Muscle layer of colon (tissue), 2 donors: Measurements from ENCODE around the gene IGFL4.

ENCODE experiments used
- H3K27ac ChIP-seq: one replicate; pipeline ENCODE4 v1.7.0; 2013; ENCODE audit warnings: low read depth, mild to moderate bottlenecking, low read length, moderate library complexity
- H3K27me3 ChIP-seq, 2 donors: one replicate each; pipeline ENCODE4 v1.7.0; 2013; ENCODE audit warnings: low read length in 2 of 2, mild to moderate bottlenecking in 2 of 2; ENCODE audit not compliant: insufficient read depth in 2 of 2, control insufficient read depth in 1 of 2
- H3K36me3 ChIP-seq: one replicate; pipeline ENCODE4 v1.7.0; 2013; ENCODE audit warnings: mild to moderate bottlenecking, low read length; ENCODE audit not compliant: insufficient read depth
- H3K4me1 ChIP-seq: one replicate; pipeline ENCODE4 v1.7.0; 2013; ENCODE audit warnings: mild to moderate bottlenecking, low read length; ENCODE audit not compliant: insufficient read depth
- H3K4me3 ChIP-seq, 2 donors: one replicate each; pipeline ENCODE4 v1.7.0; 2013; ENCODE audit warnings: low read length in 2 of 2, low read depth in 1 of 2, mild to moderate bottlenecking in 1 of 2, moderate library complexity in 1 of 2
- H3K9ac ChIP-seq: one replicate; pipeline ENCODE4 v1.7.0; 2013; ENCODE audit warnings: low read length
- H3K9me3 ChIP-seq: one replicate; pipeline ENCODE4 v1.7.0; 2013; ENCODE audit warnings: mild to moderate bottlenecking, low read length
- donor health status: abdominal sarcoma.
- donor health status: Adenocarcinoma of cecum.

The IGFL4 gene

GRCh38 chr19:46017874-46018675 is 22.7 kb downstream of the IGFL4 start:
- Histone ChIP-seq H3K4me1 (peaks cover 9% of the 10 kb centered on the region), H3K27ac (no peak overlapping the region), H3K27me3 (peaks cover 24 to 39% of the 10 kb centered on the region in 2 donors), H3K36me3 (no peaks in the 10 kb centered on the region), H3K9ac (no peak overlapping the region), H3K9me3 (no peaks in the 10 kb centered on the region), H3K4me3 (no peak overlapping the region)

DNA sequence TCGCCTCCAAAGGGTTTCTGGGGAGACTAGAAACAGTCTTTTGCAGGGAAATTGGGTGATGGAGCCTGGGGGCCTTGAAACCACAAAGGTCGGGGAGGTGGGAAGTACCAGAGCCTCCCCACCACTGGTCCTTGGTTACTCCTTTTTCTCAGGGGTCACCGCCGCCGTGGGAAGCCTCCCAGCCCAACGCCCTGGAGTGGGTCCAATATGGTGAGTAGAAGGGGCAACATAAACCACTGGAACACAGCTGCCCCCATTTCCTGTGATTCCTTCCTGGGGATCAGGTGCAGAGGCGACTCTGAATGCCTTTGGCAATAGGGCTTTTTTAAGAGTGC is 23.7 kb downstream of the IGFL4 start:
- H3K4me3 ChIP-seq: no peak overlapping the region
- no peaks in the 10 kb centered on the region for H3K36me3 ChIP-seq
- H3K27me3 ChIP-seq: peaks cover 31 to 36% of the 10 kb centered on the region in 2 donors
- no peaks in the 10 kb centered on the region for H3K9me3 ChIP-seq
- H3K27ac ChIP-seq: no peak overlapping the region
- H3K4me1 ChIP-seq: peaks cover 9% of the 10 kb centered on the region
- H3K9ac ChIP-seq: no peak overlapping the region

- Histone ChIP-seq H3K27me3 (peaks cover 31 to 36% of the 10 kb centered on the region in 2 donors), H3K4me3 (peak overlapping the region; percentile 65 to 71), H3K9me3 (no peaks in the 10 kb centered on the region), H3K4me1 (peaks cover 9% of the 10 kb centered on the region), H3K27ac (no peak overlapping the region), H3K9ac (no peak overlapping the region), H3K36me3 (no peaks in the 10 kb centered on the region)
These were observed 24.2 kb downstream of the IGFL4 start for GRCh38 chr19:46016426-46017094.

GRCh38 chr19:46015687-46016425 is 24.9 kb downstream of the IGFL4 start:
- Histone ChIP-seq H3K9ac (no peak overlapping the region), H3K36me3 (no peaks in the 10 kb centered on the region), H3K27ac (no peak overlapping the region), H3K9me3 (no peaks in the 10 kb centered on the region), H3K27me3 (peaks cover 31 to 41% of the 10 kb centered on the region in 2 donors), H3K4me1 (peaks cover 9% of the 10 kb centered on the region), H3K4me3 (peak overlapping the region; percentile 65 to 71)

GRCh38 chr19:46014941-46015686 is 25.7 kb downstream of the IGFL4 start:
- H3K27me3 ChIP-seq: peaks cover 31 to 41% of the 10 kb centered on the region in 2 donors
- peaks cover 9% of the 10 kb centered on the region for H3K4me1 ChIP-seq
- H3K9ac ChIP-seq: no peak overlapping the region
- no peaks in the 10 kb centered on the region for H3K36me3 ChIP-seq
- no peaks in the 10 kb centered on the region for H3K9me3 ChIP-seq
- H3K27ac ChIP-seq: no peak overlapping the region
- H3K4me3 ChIP-seq: no peak overlapping the region

DNA sequence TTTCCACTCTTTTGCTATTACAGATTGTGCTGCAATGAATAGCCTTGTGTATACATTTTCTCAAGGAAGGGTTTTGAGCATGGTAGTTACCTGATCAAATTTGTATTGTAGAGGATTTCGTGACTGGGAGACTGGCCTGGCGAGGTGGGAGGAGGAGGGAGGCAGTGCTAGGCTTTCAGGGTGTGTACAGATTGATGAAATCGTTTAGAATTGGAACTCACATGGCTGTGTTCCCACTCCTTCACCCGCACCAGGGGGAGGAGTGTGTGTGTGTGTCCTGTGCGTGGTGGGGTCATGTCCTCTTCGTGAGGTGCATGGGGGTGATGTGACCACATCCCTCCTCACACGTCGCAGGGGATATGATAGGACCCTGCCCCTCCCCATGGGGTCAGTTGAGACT is 26.3 kb downstream of the IGFL4 start:
- H3K4me3 ChIP-seq: no peak overlapping the region
- peaks cover 31 to 41% of the 10 kb centered on the region in 2 donors for H3K27me3 ChIP-seq
- no peak overlapping the region for H3K27ac ChIP-seq
- H3K9ac ChIP-seq: no peak overlapping the region
- H3K36me3 ChIP-seq: no peaks in the 10 kb centered on the region
- no peaks in the 10 kb centered on the region for H3K9me3 ChIP-seq
- peaks cover 9% of the 10 kb centered on the region for H3K4me1 ChIP-seq

- Histone ChIP-seq H3K9me3 (no peaks in the 10 kb centered on the region), H3K27ac (no peak overlapping the region), H3K4me3 (no peak overlapping the region), H3K4me1 (no peaks in the 10 kb centered on the region), H3K36me3 (no peaks in the 10 kb centered on the region), H3K9ac (no peak overlapping the region), H3K27me3 (peaks cover 17 to 32% of the 10 kb centered on the region in 2 donors)
These were observed 31.0 kb downstream of the IGFL4 start for GRCh38 chr19:46009530-46010510.

DNA sequence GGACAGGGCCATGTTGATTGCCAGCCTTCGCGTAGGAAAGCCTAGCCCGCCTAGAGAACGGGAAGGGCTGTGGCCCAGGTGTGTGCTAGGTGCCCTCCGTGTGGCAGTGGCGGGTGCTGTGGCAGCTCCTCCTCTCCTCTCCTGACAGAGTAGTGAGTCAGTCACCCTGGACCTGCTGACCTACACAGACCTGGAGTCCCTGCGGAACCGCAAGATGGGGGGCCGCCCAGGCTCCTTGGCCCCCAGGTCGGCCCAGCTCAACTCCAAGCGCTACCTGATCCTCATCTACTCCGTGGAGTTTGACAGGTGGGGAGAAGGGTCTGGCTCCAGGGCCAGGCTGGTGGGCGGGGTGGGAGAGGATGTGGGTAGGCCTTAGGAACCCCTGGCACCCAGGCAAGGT is 34.4 kb downstream of the IGFL4 start:
- no peaks in the 10 kb centered on the region for H3K9me3 ChIP-seq
- H3K4me1 ChIP-seq: no peaks in the 10 kb centered on the region
- peaks cover 0 to 3% of the 10 kb centered on the region in 2 donors for H3K27me3 ChIP-seq
- H3K4me3 ChIP-seq: no peak overlapping the region
- no peak overlapping the region for H3K27ac ChIP-seq
- no peaks in the 10 kb centered on the region for H3K36me3 ChIP-seq
- H3K9ac ChIP-seq: no peak overlapping the region

DNA sequence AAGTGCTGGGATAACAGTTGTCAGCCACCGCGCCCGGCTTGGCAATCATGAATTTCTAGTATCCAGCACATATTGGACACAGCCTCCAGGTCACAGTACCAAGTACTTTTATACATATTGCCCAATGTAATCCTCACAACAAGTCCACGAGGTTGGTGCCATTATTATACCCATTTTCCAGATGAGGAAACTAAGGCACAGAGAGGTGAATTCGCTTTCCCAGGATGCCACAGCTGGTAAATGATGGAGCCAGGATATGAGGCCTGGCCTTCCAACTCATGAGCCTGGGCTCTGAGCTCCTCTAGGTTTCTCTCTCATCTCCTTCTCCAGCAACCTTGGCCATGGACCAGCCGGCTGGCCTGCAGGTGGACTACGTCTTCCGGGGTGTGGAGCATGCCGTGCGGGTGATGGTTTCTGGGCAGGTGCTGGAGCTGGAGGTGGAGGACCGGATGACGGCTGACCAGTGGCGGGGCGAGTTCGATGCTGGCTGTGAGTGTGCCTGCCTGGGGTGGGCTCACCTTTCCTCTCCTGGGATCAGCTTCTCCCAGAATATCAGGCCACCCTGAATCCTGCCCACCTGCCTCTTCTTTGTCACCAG is 38.0 kb downstream of the IGFL4 start:
- no peak overlapping the region for H3K4me3 ChIP-seq
- no peaks in the 10 kb centered on the region for H3K36me3 ChIP-seq
- H3K27me3 ChIP-seq: peaks cover 0 to 16% of the 10 kb centered on the region in 2 donors

More for the DNA sequence above, 38.0 kb downstream of the IGFL4 start:
- H3K27ac ChIP-seq: no peak overlapping the region
- no peak overlapping the region for H3K9ac ChIP-seq
- H3K4me1 ChIP-seq: peaks cover 8% of the 10 kb centered on the region
- H3K9me3 ChIP-seq: no peaks in the 10 kb centered on the region
